22Rv1 (cell line): ENCODE results near the gene CREB1.

Source experiments
- H3K27ac ChIP-seq: fragments of 450-650 bp; 2 replicates; pipeline ENCODE4 v1.5.1; 2017
- ZFX ChIP-seq: fragments of 450-650 bp; IDR thresholded peaks from 2 replicates; pipeline ENCODE4 v1.6.1; 2017; ENCODE audit warnings: antibody characterized with exemption, borderline replicate concordance
- TF ChIP-seq, protein P1 (sequence below): fragments of 450-650 bp; IDR thresholded peaks from 2 replicates; pipeline ENCODE4 v1.5.1; 2017; ENCODE audit warnings: mild to moderate bottlenecking

CREB1 gene

DNA sequence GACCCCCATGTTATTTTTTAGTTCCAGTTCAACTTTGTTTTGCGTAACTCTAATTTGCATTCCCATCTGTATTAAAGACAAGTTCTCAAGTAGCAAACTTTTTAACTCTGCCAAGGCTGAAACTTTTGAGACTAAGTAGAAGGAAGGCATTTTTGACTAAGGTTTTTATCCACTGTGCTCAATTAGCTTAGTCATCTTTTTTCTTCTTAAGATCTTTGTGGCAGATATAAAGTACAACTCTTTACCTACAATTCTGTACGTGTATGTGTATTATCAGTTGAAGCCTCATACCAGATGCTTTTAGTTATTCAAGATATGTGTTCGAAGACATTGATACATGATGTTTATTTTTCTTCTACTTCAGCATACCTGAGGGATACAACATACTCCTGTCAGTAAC, 41.6 kb downstream of the CREB1 start:
- no peak for TF ChIP-seq ZFX
- TF ChIP-seq, protein P1, sequence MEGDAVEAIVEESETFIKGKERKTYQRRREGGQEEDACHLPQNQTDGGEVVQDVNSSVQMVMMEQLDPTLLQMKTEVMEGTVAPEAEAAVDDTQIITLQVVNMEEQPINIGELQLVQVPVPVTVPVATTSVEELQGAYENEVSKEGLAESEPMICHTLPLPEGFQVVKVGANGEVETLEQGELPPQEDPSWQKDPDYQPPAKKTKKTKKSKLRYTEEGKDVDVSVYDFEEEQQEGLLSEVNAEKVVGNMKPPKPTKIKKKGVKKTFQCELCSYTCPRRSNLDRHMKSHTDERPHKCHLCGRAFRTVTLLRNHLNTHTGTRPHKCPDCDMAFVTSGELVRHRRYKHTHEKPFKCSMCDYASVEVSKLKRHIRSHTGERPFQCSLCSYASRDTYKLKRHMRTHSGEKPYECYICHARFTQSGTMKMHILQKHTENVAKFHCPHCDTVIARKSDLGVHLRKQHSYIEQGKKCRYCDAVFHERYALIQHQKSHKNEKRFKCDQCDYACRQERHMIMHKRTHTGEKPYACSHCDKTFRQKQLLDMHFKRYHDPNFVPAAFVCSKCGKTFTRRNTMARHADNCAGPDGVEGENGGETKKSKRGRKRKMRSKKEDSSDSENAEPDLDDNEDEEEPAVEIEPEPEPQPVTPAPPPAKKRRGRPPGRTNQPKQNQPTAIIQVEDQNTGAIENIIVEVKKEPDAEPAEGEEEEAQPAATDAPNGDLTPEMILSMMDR: no peak
- no peak overlapping the region for H3K27ac ChIP-seq

DNA sequence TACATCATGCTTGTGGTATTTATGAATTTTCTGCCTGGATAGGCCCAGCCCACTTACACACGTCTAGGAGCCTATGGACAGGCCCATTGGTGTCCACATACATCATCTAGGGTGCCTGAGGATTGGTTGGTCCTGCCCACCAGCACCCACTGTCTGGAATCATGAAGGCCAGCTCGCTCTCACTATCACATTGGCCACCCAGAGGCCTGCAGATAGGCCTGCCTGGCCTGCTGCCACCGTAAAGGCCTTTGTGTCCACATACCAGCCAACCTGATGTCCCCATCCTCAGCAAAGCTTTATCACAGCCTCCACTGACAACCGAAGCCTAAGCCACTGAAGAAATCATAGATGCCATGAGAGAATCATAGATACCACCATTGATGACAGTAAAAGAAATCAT, 55.2 kb downstream of the CREB1 start:
- no peak for TF ChIP-seq ZFX
- TF ChIP-seq, protein P1: no peak
- no peak overlapping the region for H3K27ac ChIP-seq

DNA sequence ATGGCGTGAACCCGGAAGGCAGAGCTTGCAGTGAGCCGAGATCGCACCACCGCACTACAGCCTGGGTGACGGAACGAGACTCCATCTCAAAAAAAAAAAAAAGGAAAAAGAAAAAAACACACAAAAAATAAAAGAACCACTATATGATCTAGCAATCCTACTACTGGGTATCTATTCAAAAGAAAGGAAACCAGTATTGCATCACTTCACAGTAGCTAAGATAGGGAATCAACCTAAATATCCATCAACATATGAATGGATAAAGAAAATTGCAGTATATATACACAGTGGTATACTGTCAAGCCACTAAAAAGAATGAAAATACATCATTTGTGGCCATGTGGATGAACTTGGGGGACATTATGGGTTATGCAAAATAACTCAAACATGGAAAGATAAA, 57.5 kb downstream of the CREB1 start:
- TF ChIP-seq ZFX: no peak
- TF ChIP-seq, protein P1: no peak
- H3K27ac ChIP-seq: no peak overlapping the region

DNA sequence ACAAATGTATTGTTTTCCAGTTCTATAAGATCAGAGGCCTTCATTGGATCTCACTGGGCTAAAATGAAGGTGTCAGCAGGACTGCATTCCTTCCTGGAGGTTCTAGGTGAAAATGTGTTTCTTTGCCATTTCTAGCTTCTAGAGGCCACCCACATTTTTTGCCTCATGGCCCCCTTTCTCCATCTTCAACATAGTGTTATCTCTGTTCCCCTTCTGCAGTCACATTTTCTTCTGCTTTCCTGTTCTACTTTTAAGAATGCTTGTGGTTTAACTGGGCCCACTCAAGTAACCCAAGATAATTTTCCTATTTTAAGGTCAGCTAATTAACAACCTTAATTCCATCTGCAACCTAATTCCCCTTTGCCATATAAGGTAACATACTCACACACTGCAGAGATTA, 59.4 kb downstream of the CREB1 start:
- TF ChIP-seq, protein P1: no peak
- TF ChIP-seq ZFX: no peak
- H3K27ac ChIP-seq: no peak overlapping the region

DNA sequence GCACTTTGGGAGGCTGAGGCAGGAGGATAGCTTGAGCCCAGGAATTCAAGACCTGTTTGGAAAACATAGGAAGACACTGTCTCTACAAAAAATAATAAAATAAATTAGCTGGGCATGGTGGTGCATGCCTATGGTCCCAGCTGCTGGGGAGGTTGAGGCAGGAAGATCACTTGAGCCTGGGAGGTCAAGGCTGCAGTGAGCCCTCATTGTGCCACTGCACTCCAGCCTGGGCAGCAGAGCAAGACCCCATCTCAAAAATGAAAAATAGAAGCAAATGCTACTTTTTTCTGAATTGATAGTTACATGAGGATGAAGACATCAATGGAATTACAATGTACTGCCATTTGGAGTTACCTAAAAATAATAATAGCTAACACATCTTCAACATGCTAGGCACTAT, 63.5 kb downstream of the CREB1 start:
- no peak overlapping the region for H3K27ac ChIP-seq
- TF ChIP-seq, protein P1: no peak
- TF ChIP-seq ZFX: no peak

DNA sequence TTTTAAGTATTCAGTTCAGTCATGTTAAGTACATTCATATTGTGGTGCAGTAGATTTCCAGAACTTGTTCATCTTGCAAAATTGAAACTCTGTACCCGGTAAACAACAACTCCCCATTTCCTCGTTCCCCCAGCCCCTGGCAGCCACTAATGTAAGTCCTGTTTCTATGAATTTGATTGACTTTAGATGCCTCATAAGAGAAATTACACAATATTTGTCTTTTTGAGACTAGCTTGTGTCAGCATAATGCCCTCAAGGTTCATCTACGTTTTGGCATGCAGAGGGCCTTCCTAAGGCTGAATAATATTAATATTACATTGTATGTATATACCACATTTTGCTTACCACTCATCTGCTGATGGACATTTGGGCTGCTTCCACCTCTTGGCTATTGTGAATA, 64.5 kb downstream of the CREB1 start:
- TF ChIP-seq ZFX: no peak
- TF ChIP-seq, protein P1: no peak
- H3K27ac ChIP-seq: no peak overlapping the region

GRCh38 chr2:207594731-207595130, 65.0 kb downstream of the CREB1 start:
- TF ChIP-seq, protein P1: no peak
- no peak for TF ChIP-seq ZFX
- no peak overlapping the region for H3K27ac ChIP-seq
